ENCODE data around the gene TRMT112. TPM values are rescaled to one million over a fixed set of nuclear protein-coding genes. Genes with fewer than 3 reads are reported as not detected.

Gene TRMT112
- polyA plus RNA-seq, 1 donor from 2014 or later, result 335 TPM

- TF ChIP-seq MXI1 (conservative IDR thresholded peaks at IDR 0.05; ENCODE audit: poor library complexity, severe bottlenecking), result no peak
- Histone ChIP-seq H3K27ac (ENCODE audit: low read length) (no peak overlapping the region), H4K20me1 (ENCODE audit: insufficient read depth) (no peaks in the 10 kb centered on the region)
Measured at GRCh38 chr11:64278576-64279190, 38.7 kb downstream of the TRMT112 start.

GRCh38 chr11:64276653-64277431 lies 40.5 kb downstream of the TRMT112 start:
- H3K4me3 ChIP-seq (ENCODE audit: low read length), result no peak overlapping the region
- H3K79me2 ChIP-seq (replicated peaks; ENCODE audit: insufficient read depth, low read length), result no peaks in the 10 kb centered on the region
- no peak overlapping the region for H2AFZ ChIP-seq (ENCODE audit: low read depth, low read length)
- no peak overlapping the region for H3K4me2 ChIP-seq (ENCODE audit: low read length)
- no peaks in the 10 kb centered on the region for H3K36me3 ChIP-seq (ENCODE audit: insufficient read depth, low read length)
- no peaks in the 10 kb centered on the region for H3K27me3 ChIP-seq (ENCODE audit: insufficient read depth, low read depth, low read length)
- no peak overlapping the region for H3K9ac ChIP-seq (ENCODE audit: low read length)
- no peaks in the 10 kb centered on the region for H4K20me1 ChIP-seq (ENCODE audit: insufficient read depth)
- no peaks in the 10 kb centered on the region for H3K9me2 ChIP-seq (ENCODE audit: insufficient read depth, low read length)
- no peak for TF ChIP-seq MXI1 (conservative IDR thresholded peaks at IDR 0.05; ENCODE audit: poor library complexity, severe bottlenecking)
- no peaks in the 10 kb centered on the region for H3K9me3 ChIP-seq (ENCODE audit: low read length)
- H3K27ac ChIP-seq (ENCODE audit: low read length), result no peak overlapping the region
- H3F3A ChIP-seq (ENCODE audit: insufficient read depth, low read length, poor library complexity, severe bottlenecking), result no peaks in the 10 kb centered on the region

More at GRCh38 chr11:64278576-64279190, 38.7 kb downstream of the TRMT112 start:
- no peak overlapping the region for H2AFZ ChIP-seq (ENCODE audit: low read depth, low read length)
- no peak overlapping the region for H3K4me3 ChIP-seq (ENCODE audit: low read length)
- H3K9ac ChIP-seq (ENCODE audit: low read length), result no peak overlapping the region
- H3K9me2 ChIP-seq (ENCODE audit: insufficient read depth, low read length), result no peaks in the 10 kb centered on the region
- peaks cover 5% of the 10 kb centered on the region for H3K79me2 ChIP-seq (replicated peaks; ENCODE audit: insufficient read depth, low read length)
- no peaks in the 10 kb centered on the region for H3K36me3 ChIP-seq (ENCODE audit: insufficient read depth, low read length)
- H3K4me2 ChIP-seq (ENCODE audit: low read length), result no peak overlapping the region
- H3K27me3 ChIP-seq (ENCODE audit: insufficient read depth, low read depth, low read length), result no peaks in the 10 kb centered on the region
- no peaks in the 10 kb centered on the region for H3K9me3 ChIP-seq (ENCODE audit: low read length)
- H3F3A ChIP-seq (ENCODE audit: insufficient read depth, low read length, poor library complexity, severe bottlenecking), result no peaks in the 10 kb centered on the region

GRCh38 chr11:64275841-64276240 lies 41.5 kb downstream of the TRMT112 start:
- Histone ChIP-seq H4K20me1 (ENCODE audit: insufficient read depth) (no peaks in the 10 kb centered on the region), H3K9ac (ENCODE audit: low read length) (no peak overlapping the region), H3K4me2 (ENCODE audit: low read length) (no peak overlapping the region), H3K9me2 (ENCODE audit: insufficient read depth, low read length) (no peaks in the 10 kb centered on the region), H3K27me3 (ENCODE audit: insufficient read depth, low read depth, low read length) (no peaks in the 10 kb centered on the region), H3F3A (ENCODE audit: insufficient read depth, low read length, poor library complexity, severe bottlenecking) (no peaks in the 10 kb centered on the region), H3K4me3 (ENCODE audit: low read length) (no peak overlapping the region), H3K36me3 (ENCODE audit: insufficient read depth, low read length) (no peaks in the 10 kb centered on the region), H2AFZ (ENCODE audit: low read depth, low read length) (no peak overlapping the region), H3K79me2 (replicated peaks; ENCODE audit: insufficient read depth, low read length) (no peaks in the 10 kb centered on the region), H3K9me3 (ENCODE audit: low read length) (no peaks in the 10 kb centered on the region), H3K27ac (ENCODE audit: low read length) (no peak overlapping the region)
- TF ChIP-seq TAF1 (IDR thresholded peaks at IDR 0.05; ENCODE audit: low read depth) (no peak), CTCF (IDR thresholded peaks at IDR 0.05; ENCODE audit: poor library complexity, severe bottlenecking) (no peak), REST (IDR thresholded peaks at IDR 0.05; ENCODE audit: borderline replicate concordance) (no peak), SMC3 (conservative IDR thresholded peaks at IDR 0.05; ENCODE audit: poor library complexity) (no peak), POLR2AphosphoS5 (IDR thresholded peaks at IDR 0.05) (no peak), EZH2 (IDR thresholded peaks at IDR 0.05; ENCODE audit: borderline replicate concordance, insufficient read depth, low read length, poor library complexity, severe bottlenecking) (no peak), RAD21 (conservative IDR thresholded peaks at IDR 0.05) (no peak), EP300 (conservative IDR thresholded peaks at IDR 0.05; ENCODE audit: poor library complexity, severe bottlenecking) (no peak), MXI1 (conservative IDR thresholded peaks at IDR 0.05; ENCODE audit: poor library complexity, severe bottlenecking) (no peak)
